ENCODE measurements around the gene GRIN2A. TPM values are rescaled to one million over a fixed set of nuclear protein-coding genes. Genes with fewer than 3 reads are reported as not detected.
A peak's percentile ranks its signal among the peaks of the same experiment; 100 is the strongest.

The GRIN2A gene
- total RNA-seq, 2 donors from 2014 or later: 0.26 to 21.4 TPM

GRCh38 chr16:9908613-9909012, 273.6 kb downstream of the GRIN2A start:
- H3K36me3 ChIP-seq (replicated peaks in 1 of 2; ENCODE audit: insufficient read depth in 1 of 2, low read depth in 2 of 2): no peaks in the 10 kb centered on the region
- TF ChIP-seq CTCF (IDR thresholded peaks at IDR 0.05): no peak
- no peak for TF ChIP-seq POLR2A (IDR thresholded peaks at IDR 0.05)
- intact Hi-C loops (cut with DNase I): no loop called here
- no peaks in the 10 kb centered on the region for H3K4me1 ChIP-seq
- WGBS, 2 donors: 29 to 34% methylated on average over 5 of the region's 5 CpGs
- ATAC-seq: no peak
- DNase-seq: peak; percentile 12 to 38 (median 26)
- no peak overlapping the region for H3K4me3 ChIP-seq
- H3K9me3 ChIP-seq: no peaks in the 10 kb centered on the region
- H3K27ac ChIP-seq: no peak overlapping the region
- no peaks in the 10 kb centered on the region for H3K27me3 ChIP-seq

GRCh38 chr16:9907752-9908151, 274.5 kb downstream of the GRIN2A start:
- Histone ChIP-seq H3K27me3 (no peaks in the 10 kb centered on the region), H3K36me3 (replicated peaks in 1 of 2; ENCODE audit: insufficient read depth in 1 of 2, low read depth in 2 of 2) (no peaks in the 10 kb centered on the region), H3K4me3 (no peak overlapping the region), H3K27ac (no peak overlapping the region), H3K9me3 (no peaks in the 10 kb centered on the region), H3K4me1 (no peaks in the 10 kb centered on the region)
- intact Hi-C loops (cut with DNase I): no loop called here
- ATAC-seq: no peak
- DNase-seq: no peak
- WGBS, 2 donors: 66 to 81% methylated on average over 8 of the region's 8 CpGs
- no peak for TF ChIP-seq CTCF (IDR thresholded peaks at IDR 0.05)
- TF ChIP-seq POLR2A (IDR thresholded peaks at IDR 0.05): no peak

- no peaks in the 10 kb centered on the region for H3K36me3 ChIP-seq (replicated peaks in 1 of 2; ENCODE audit: insufficient read depth in 1 of 2, low read depth in 2 of 2)
- no peaks in the 10 kb centered on the region for H3K9me3 ChIP-seq
- TF ChIP-seq POLR2A (IDR thresholded peaks at IDR 0.05): no peak
- H3K4me1 ChIP-seq: no peaks in the 10 kb centered on the region
- no peak overlapping the region for H3K4me3 ChIP-seq
- intact Hi-C loops (cut with DNase I): no loop called here
- WGBS, 2 donors: 68 to 69% methylated on average over 3 of the region's 3 CpGs
- DNase-seq: no peak
- ATAC-seq: no peak
- H3K27me3 ChIP-seq: no peaks in the 10 kb centered on the region
- H3K27ac ChIP-seq: no peak overlapping the region
Measured at GRCh38 chr16:9906218-9906617, 276.0 kb downstream of the GRIN2A start.

GRCh38 chr16:9904526-9904925, 277.7 kb downstream of the GRIN2A start:
- Histone ChIP-seq H3K27ac (no peak overlapping the region), H3K4me3 (no peak overlapping the region), H3K4me1 (no peaks in the 10 kb centered on the region), H3K27me3 (no peaks in the 10 kb centered on the region), H3K36me3 (replicated peaks in 1 of 2; ENCODE audit: insufficient read depth in 1 of 2, low read depth in 2 of 2) (no peaks in the 10 kb centered on the region), H3K9me3 (no peaks in the 10 kb centered on the region)
- intact Hi-C loops (cut with DNase I): no loop called here
- ATAC-seq: no peak
- 81 to 86% methylated on average over 2 of the region's 2 CpGs for WGBS, 2 donors
- DNase-seq: no peak
- TF ChIP-seq CTCF (IDR thresholded peaks at IDR 0.05) (no peak), POLR2A (IDR thresholded peaks at IDR 0.05) (no peak)

GRCh38 chr16:9900576-9900975, 281.7 kb downstream of the GRIN2A start:
- Histone ChIP-seq H3K4me1 (no peaks in the 10 kb centered on the region), H3K27me3 (no peaks in the 10 kb centered on the region), H3K27ac (no peak overlapping the region), H3K36me3 (replicated peaks in 1 of 2; ENCODE audit: insufficient read depth in 1 of 2, low read depth in 2 of 2) (no peaks in the 10 kb centered on the region), H3K9me3 (no peaks in the 10 kb centered on the region), H3K4me3 (no peak overlapping the region)
- no peak for TF ChIP-seq POLR2A (IDR thresholded peaks at IDR 0.05)
- TF ChIP-seq CTCF (IDR thresholded peaks at IDR 0.05): no peak
- intact Hi-C loops (cut with DNase I): no loop called here
- 52 to 63% methylated on average over 4 of the region's 4 CpGs for WGBS, 2 donors
- DNase-seq: no peak
- no peak for ATAC-seq

Measured in body of pancreas (tissue), 4 donors.